H9 (cell line): ENCODE measurements around the gene SPAG5. TPM values are rescaled to one million over a fixed set of nuclear protein-coding genes. Genes with fewer than 3 reads are reported as not detected.
A peak's percentile ranks its signal among the peaks of the same experiment; 100 is the strongest.

Experiments
- DNase-seq: peaks from one replicate; pipeline ENCODE4 v3.0.0-alpha.2; 2017
- H2AFZ ChIP-seq: one replicate; pipeline ENCODE4 v1.6.1; 2013; ENCODE audit warnings: mild to moderate bottlenecking, low read length, control low read depth, moderate library complexity
- H2AK5ac ChIP-seq: 2 replicates; pipeline ENCODE4 v1.6.1; 2013; ENCODE audit warnings: low read length, control low read depth, mixed read lengths; ENCODE audit not compliant: insufficient read length
- H2BK120ac ChIP-seq: one replicate; pipeline ENCODE4 v1.6.1; 2013; ENCODE audit warnings: low read depth, mild to moderate bottlenecking, low read length, control low read depth, inconsistent platforms; ENCODE audit not compliant: poor library complexity, severe bottlenecking
- H2BK12ac ChIP-seq: 2 replicates; pipeline ENCODE4 v1.6.1; 2013; ENCODE audit warnings: low read length, control low read depth, mixed read lengths, low read depth; ENCODE audit not compliant: insufficient read length
- H2BK15ac ChIP-seq: 2 replicates; pipeline ENCODE4 v1.6.1; 2013; ENCODE audit warnings: low read depth, low read length, control low read depth
- H2BK20ac ChIP-seq: one replicate; pipeline ENCODE4 v1.6.1; 2013; ENCODE audit warnings: low read depth, mild to moderate bottlenecking, low read length, control low read depth, inconsistent platforms; ENCODE audit not compliant: poor library complexity, severe bottlenecking
- H2BK5ac ChIP-seq: 2 replicates; pipeline ENCODE4 v1.6.1; 2013; ENCODE audit warnings: low read length, control low read depth, mixed read lengths; ENCODE audit not compliant: insufficient read length
- H3K14ac ChIP-seq: 2 replicates; pipeline ENCODE4 v1.6.1; 2013; ENCODE audit warnings: low read length, control low read depth; ENCODE audit not compliant: insufficient read depth
- H3K18ac ChIP-seq: 2 replicates; pipeline ENCODE4 v1.6.1; 2013; ENCODE audit warnings: low read depth, mild to moderate bottlenecking, mixed read lengths, low read length, control low read depth; ENCODE audit not compliant: insufficient read length
- H3K23ac ChIP-seq: 2 replicates; pipeline ENCODE4 v1.6.1; 2013; ENCODE audit warnings: low read length, control low read depth, mixed read lengths, low read depth; ENCODE audit not compliant: insufficient read length
- H3K23me2 ChIP-seq: 2 replicates; pipeline ENCODE4 v1.6.1; 2013; ENCODE audit warnings: low read depth, mild to moderate bottlenecking, mixed read lengths, low read length, control low read depth; ENCODE audit not compliant: insufficient read length, poor library complexity, severe bottlenecking
- H3K27ac ChIP-seq: 2 replicates; pipeline ENCODE4 v1.5.1; 2013; ENCODE audit warnings: low read length, control low read depth, mixed read lengths, low read depth; ENCODE audit not compliant: insufficient read length
- H3K27me3 ChIP-seq: 2 replicates; pipeline ENCODE4 v1.6.1; 2013; ENCODE audit warnings: low read length, control low read depth, inconsistent platforms; ENCODE audit not compliant: insufficient read depth
- H3K4ac ChIP-seq: 2 replicates; pipeline ENCODE4 v1.6.1; 2013; ENCODE audit warnings: low read depth, mild to moderate bottlenecking, control low read depth, inconsistent platforms, low read length, moderate library complexity
- H3K4me1 ChIP-seq: 2 replicates; pipeline ENCODE4 v1.6.1; 2013; ENCODE audit warnings: low read length, control low read depth, inconsistent platforms; ENCODE audit not compliant: insufficient read depth
- H3K4me2 ChIP-seq: 2 replicates; pipeline ENCODE4 v1.6.1; 2013; ENCODE audit warnings: low read length, control low read depth, mixed read lengths; ENCODE audit not compliant: insufficient read length, insufficient read depth
- H3K56ac ChIP-seq: 2 replicates; pipeline ENCODE4 v1.6.1; 2013; ENCODE audit warnings: low read depth, mild to moderate bottlenecking, mixed read lengths, low read length, control low read depth; ENCODE audit not compliant: insufficient read length
- H3K79me1 ChIP-seq: 2 replicates; pipeline ENCODE4 v1.6.1; 2013; ENCODE audit warnings: low read depth, mild to moderate bottlenecking, moderate library complexity, low read length, control low read depth, inconsistent platforms; ENCODE audit not compliant: insufficient read depth, poor library complexity, severe bottlenecking
- H3K79me2 ChIP-seq: 2 replicates; pipeline ENCODE4 v1.6.1; 2013; ENCODE audit warnings: low read length, control low read depth, inconsistent platforms; ENCODE audit not compliant: insufficient read depth
- H3K9ac ChIP-seq: 2 replicates; pipeline ENCODE4 v1.6.1; 2013; ENCODE audit warnings: low read length, control low read depth, mixed read lengths; ENCODE audit not compliant: insufficient read length; ENCODE audit errors: extremely low read depth
- H3K9me3 ChIP-seq: one replicate; pipeline ENCODE4 v1.6.1; 2013; ENCODE audit warnings: low read depth, low read length, inconsistent platforms; ENCODE audit not compliant: control insufficient read depth
- H3T11ph ChIP-seq: one replicate; pipeline ENCODE4 v1.6.1; 2013; ENCODE audit warnings: mild to moderate bottlenecking, low read length, control low read depth, inconsistent platforms
- H4K20me1 ChIP-seq: one replicate; pipeline ENCODE4 v1.6.1; 2013; ENCODE audit not compliant: control insufficient read depth, insufficient read length, insufficient read depth
- H4K5ac ChIP-seq: 2 replicates; pipeline ENCODE4 v1.6.1; 2013; ENCODE audit warnings: low read depth, mild to moderate bottlenecking, mixed read lengths, low read length, control low read depth; ENCODE audit not compliant: insufficient read length
- H4K8ac ChIP-seq: replicated peaks from 2 replicates; pipeline ENCODE4 v1.6.1; 2013; ENCODE audit warnings: low read length, control low read depth, mixed read lengths, low read depth; ENCODE audit not compliant: insufficient read length
- H4K91ac ChIP-seq: 2 replicates; pipeline ENCODE4 v1.6.1; 2013; ENCODE audit warnings: low read depth, mild to moderate bottlenecking, moderate library complexity, mixed read lengths, low read length, control low read depth; ENCODE audit not compliant: insufficient read length
- H3K27ac Mint-ChIP-seq, 3 experiments: 2 replicates in 2 of 3; 3 replicates in 1 of 3; pipeline ENCODE4 v1.8.0; 2020 to 2021; ENCODE audit warnings: mixed read lengths in 3 of 3, mild to moderate bottlenecking in 1 of 3, moderate library complexity in 1 of 3
- H3K27me3 Mint-ChIP-seq: 2 replicates; pipeline ENCODE4 v1.8.0; 2021; ENCODE audit warnings: low read depth, mild to moderate bottlenecking, moderate library complexity, mixed read lengths
- H3K36me3 Mint-ChIP-seq, 3 experiments: 2 replicates in 2 of 3; 3 replicates in 1 of 3; pipeline ENCODE4 v1.8.0; 2020 to 2021; ENCODE audit warnings: low read depth in 3 of 3, mixed read lengths in 3 of 3; ENCODE audit not compliant: insufficient read depth in 1 of 3
- H3K4me1 Mint-ChIP-seq, 2 experiments: 2 replicates each; pipeline ENCODE4 v1.8.0; 2020; ENCODE audit warnings: mixed read lengths in 2 of 2
- H3K4me3 Mint-ChIP-seq, 2 experiments: 2 replicates in 1 of 2; 3 replicates in 1 of 2; pipeline ENCODE4 v1.8.0; 2020 to 2021; ENCODE audit warnings: mild to moderate bottlenecking in 2 of 2, mixed read lengths in 2 of 2, moderate library complexity in 1 of 2
- H3K9me3 Mint-ChIP-seq, 2 experiments: 2 replicates in 1 of 2; 3 replicates in 1 of 2; pipeline ENCODE4 v1.8.0; 2020; ENCODE audit warnings: mild to moderate bottlenecking in 2 of 2, mixed read lengths in 2 of 2, moderate library complexity in 1 of 2
- whole genome bisulfite sequencing: extraction: QIAGEN DNeasy Blood & Tissue Kit; methylation state at CpG from one replicate; pipeline ENCODE4 v1.1.7; 2013; ENCODE audit warnings: missing lambda C conversion rate, low lambda C conversion rate, mixed read lengths; ENCODE audit not compliant: insufficient read length; ENCODE audit errors: extremely low coverage; 5-methylcytosine and 5-hydroxymethylcytosine counted together
- total RNA-seq: library from RNA; stranded (reverse); gene quantifications from 2 replicates; pipeline ENCODE4 v1.2.1, GENCODE V29; 2021
- TF ChIP-seq, protein P1 (sequence below): fragments of 200-600 bp; sonication (generic); conservative IDR thresholded peaks from 3 replicates; pipeline ENCODE4 v1.8.0; 2021; ENCODE audit warnings: antibody characterized with exemption, mild to moderate bottlenecking

The SPAG5 gene
- total RNA-seq, 1 experiment from 2014 or later = 122 TPM

- Histone ChIP-seq H3K27ac (no peak overlapping the region), H3K9ac (no peak overlapping the region), H3K9me3 (no peaks in the 10 kb centered on the region), H2AFZ (no peak overlapping the region), H3K27me3 (no peaks in the 10 kb centered on the region), H2BK12ac (no peak overlapping the region), H4K5ac (no peak overlapping the region), H3K23ac (no peak overlapping the region), H3K14ac (no peak overlapping the region), H4K8ac (no peak overlapping the region), H3K79me2 (no peaks in the 10 kb centered on the region), H2BK120ac (no peak overlapping the region), H3K18ac (no peak overlapping the region), H3K4ac (no peak overlapping the region), H3K4me2 (no peak overlapping the region), H4K91ac (no peak overlapping the region), H3K56ac (no peak overlapping the region), H2AK5ac (no peak overlapping the region), H2BK5ac (no peak overlapping the region), H3K23me2 (no peaks in the 10 kb centered on the region), H2BK15ac (no peak overlapping the region), H3K4me1 (no peaks in the 10 kb centered on the region), H2BK20ac (no peak overlapping the region), H3K79me1 (no peaks in the 10 kb centered on the region), H4K20me1 (no peaks in the 10 kb centered on the region), H3T11ph (no peak overlapping the region)
- TF ChIP-seq, protein P1, sequence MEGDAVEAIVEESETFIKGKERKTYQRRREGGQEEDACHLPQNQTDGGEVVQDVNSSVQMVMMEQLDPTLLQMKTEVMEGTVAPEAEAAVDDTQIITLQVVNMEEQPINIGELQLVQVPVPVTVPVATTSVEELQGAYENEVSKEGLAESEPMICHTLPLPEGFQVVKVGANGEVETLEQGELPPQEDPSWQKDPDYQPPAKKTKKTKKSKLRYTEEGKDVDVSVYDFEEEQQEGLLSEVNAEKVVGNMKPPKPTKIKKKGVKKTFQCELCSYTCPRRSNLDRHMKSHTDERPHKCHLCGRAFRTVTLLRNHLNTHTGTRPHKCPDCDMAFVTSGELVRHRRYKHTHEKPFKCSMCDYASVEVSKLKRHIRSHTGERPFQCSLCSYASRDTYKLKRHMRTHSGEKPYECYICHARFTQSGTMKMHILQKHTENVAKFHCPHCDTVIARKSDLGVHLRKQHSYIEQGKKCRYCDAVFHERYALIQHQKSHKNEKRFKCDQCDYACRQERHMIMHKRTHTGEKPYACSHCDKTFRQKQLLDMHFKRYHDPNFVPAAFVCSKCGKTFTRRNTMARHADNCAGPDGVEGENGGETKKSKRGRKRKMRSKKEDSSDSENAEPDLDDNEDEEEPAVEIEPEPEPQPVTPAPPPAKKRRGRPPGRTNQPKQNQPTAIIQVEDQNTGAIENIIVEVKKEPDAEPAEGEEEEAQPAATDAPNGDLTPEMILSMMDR = no peak
- H3K36me3 Mint-ChIP-seq = peaks cover 70 to 95% (median 88%) of the 10 kb centered on the region in 3 experiments
- peak overlapping the region in 2 of 3 experiments; percentile 31 to 83; a peak in 2 of 7 replicates for H3K27ac Mint-ChIP-seq
- DNase-seq = no peak
- no peaks in the 10 kb centered on the region for H3K27me3 Mint-ChIP-seq
- H3K4me1 Mint-ChIP-seq = peaks cover 0 to 4% of the 10 kb centered on the region in 2 experiments; a peak in 1 of 4 replicates
- H3K4me3 Mint-ChIP-seq = no peak overlapping the region
- no CpG with 5 or more reads among the region's 14 CpGs for WGBS
- no peaks in the 10 kb centered on the region for H3K9me3 Mint-ChIP-seq
Measured at GRCh38 chr17:28634206-28634865, 35.5 kb upstream of the SPAG5 start.
